IMR-90 (cell line): Measurements from ENCODE around the gene ERBB4. TPM values are rescaled to one million over a fixed set of nuclear protein-coding genes. Genes with fewer than 3 reads are reported as not detected.

Source experiments
- ATAC-seq: fragments of 200-7000 bp; cut with Tn5 transposase; 2 replicates; pipeline ENCODE4 v1.9.1; 2020; ENCODE audit warnings: low read depth, mild to moderate bottlenecking, moderate library complexity
- BruUV-seq: library from RNA; stranded (reverse); fragments of 400-500 nt; replicated peaks from 2 replicates; lab custom pipeline; 2021; lab: Mats Ljungman, UMichigan
- CTCF ChIA-PET: fragments of 300-600 bp; formaldehyde crosslinking; extraction: SDS; loops from one replicate; lab custom pipeline; 2021; ENCODE audit warnings: antibody characterized with exemption; lab: Yijun Ruan, JAX
- POLR2A ChIA-PET: fragments of 300-600 bp; sonication (Branson Sonifier 250); formaldehyde crosslinking; loops from one replicate; lab custom pipeline; 2022; ENCODE audit warnings: antibody characterized with exemption; ENCODE audit not compliant: unreplicated experiment; lab: Charles Lee
- DNase-seq: peaks from one replicate; pipeline ENCODE4 v3.0.0; 2013
- H2AFZ ChIP-seq: replicated peaks from 2 replicates; pipeline ENCODE3; 2013; ENCODE audit warnings: low read length, mild to moderate bottlenecking; ENCODE audit not compliant: poor library complexity
- H2AK5ac ChIP-seq: 2 replicates; pipeline ENCODE4 v1.6.1; 2013; ENCODE audit warnings: low read depth, low read length, inconsistent platforms
- H2AK9ac ChIP-seq: replicated peaks from 2 replicates; pipeline ENCODE3; 2013; ENCODE audit warnings: mild to moderate bottlenecking, low read depth, low read length, moderate library complexity; ENCODE audit not compliant: poor library complexity
- H2BK120ac ChIP-seq: 2 replicates; pipeline ENCODE4 v1.6.1; 2013; ENCODE audit warnings: low read depth, low read length, inconsistent platforms
- H2BK15ac ChIP-seq: 3 replicates; pipeline ENCODE4 v1.6.1; 2013; ENCODE audit warnings: low read depth, low read length, inconsistent platforms
- H2BK20ac ChIP-seq: 2 replicates; pipeline ENCODE4 v1.6.1; 2013; ENCODE audit warnings: low read depth, mild to moderate bottlenecking, inconsistent platforms, low read length, moderate library complexity
- H2BK5ac ChIP-seq: 2 replicates; pipeline ENCODE4 v1.6.1; 2013; ENCODE audit warnings: mild to moderate bottlenecking, low read depth, low read length, inconsistent platforms; ENCODE audit not compliant: poor library complexity, severe bottlenecking
- H3K14ac ChIP-seq: replicated peaks from 2 replicates; pipeline ENCODE4 v1.6.1; 2013; ENCODE audit warnings: low read depth, low read length, inconsistent platforms
- H3K18ac ChIP-seq: 2 replicates; pipeline ENCODE4 v1.6.1; 2013; ENCODE audit warnings: low read depth, low read length, control low read depth
- H3K23ac ChIP-seq: 2 replicates; pipeline ENCODE4 v1.6.1; 2013; ENCODE audit warnings: low read depth, low read length, inconsistent platforms
- H3K27ac ChIP-seq: 2 replicates; pipeline ENCODE4 v1.5.1; 2013; ENCODE audit warnings: mild to moderate bottlenecking, control low read depth, low read length; ENCODE audit not compliant: insufficient read depth
- H3K27me3 ChIP-seq: 2 replicates; pipeline ENCODE4 v1.6.1; 2013; ENCODE audit warnings: low read length; ENCODE audit not compliant: control insufficient read depth, insufficient read depth
- H3K36me3 ChIP-seq: 2 replicates; pipeline ENCODE4 v1.6.1; 2013; ENCODE audit warnings: low read length, mixed read lengths; ENCODE audit not compliant: control insufficient read depth, insufficient read depth
- H3K4ac ChIP-seq: 2 replicates; pipeline ENCODE4 v1.6.1; 2013; ENCODE audit warnings: low read depth, low read length, inconsistent platforms
- H3K4me1 ChIP-seq: 2 replicates; pipeline ENCODE4 v1.6.1; 2013; ENCODE audit warnings: low read length, mixed read lengths; ENCODE audit not compliant: control insufficient read depth, insufficient read depth
- H3K4me2 ChIP-seq: 2 replicates; pipeline ENCODE4 v1.6.1; 2013; ENCODE audit warnings: low read depth, mild to moderate bottlenecking, control low read depth, low read length, moderate library complexity
- H3K4me3 ChIP-seq: 2 replicates; pipeline ENCODE4 v1.5.1; 2013; ENCODE audit warnings: low read depth, mild to moderate bottlenecking, control low read depth, low read length, moderate library complexity; ENCODE audit not compliant: insufficient read depth
- H3K56ac ChIP-seq: 2 replicates; pipeline ENCODE4 v1.6.1; 2013; ENCODE audit warnings: low read length, inconsistent platforms; ENCODE audit not compliant: insufficient read depth; ENCODE audit errors: extremely low read depth
- H3K79me1 ChIP-seq, 2 experiments: 2 replicates each; pipeline ENCODE4 v1.6.1; 2013; ENCODE audit warnings: low read length in 2 of 2, inconsistent platforms in 1 of 2, low read depth in 1 of 2
- H3K9ac ChIP-seq: 2 replicates; pipeline ENCODE4 v1.6.1; 2013; ENCODE audit warnings: low read depth, low read length, control low read depth
- H3K9me1 ChIP-seq: 2 replicates; pipeline ENCODE4 v1.6.1; 2013; ENCODE audit warnings: low read length, inconsistent platforms; ENCODE audit not compliant: insufficient read depth
- H3K9me3 ChIP-seq: 2 replicates; pipeline ENCODE4 v1.6.1; 2013; ENCODE audit warnings: low read length; ENCODE audit not compliant: control insufficient read depth, insufficient read depth
- H4K20me1 ChIP-seq: 2 replicates; pipeline ENCODE4 v1.6.1; 2013; ENCODE audit warnings: low read length, inconsistent platforms; ENCODE audit not compliant: insufficient read depth
- H4K5ac ChIP-seq: 2 replicates; pipeline ENCODE4 v1.6.1; 2013; ENCODE audit warnings: mild to moderate bottlenecking, low read depth, low read length, control low read depth
- H4K8ac ChIP-seq, 2 experiments: 2 replicates each; pipeline ENCODE4 v1.6.1; 2013; ENCODE audit warnings: low read depth in 2 of 2, low read length in 2 of 2, control low read depth in 1 of 2, inconsistent platforms in 1 of 2
- H4K91ac ChIP-seq: 2 replicates; pipeline ENCODE4 v1.6.1; 2013; ENCODE audit warnings: low read depth, low read length, inconsistent platforms; ENCODE audit not compliant: insufficient read depth
- BHLHE40 ChIP-seq: fragments of 150-350 bp; IDR thresholded peaks from 2 replicates; pipeline ENCODE4 v1.6.1; 2016; ENCODE audit warnings: mild to moderate bottlenecking, low read depth, low read length
- CHD1 ChIP-seq: IDR thresholded peaks from 2 replicates; pipeline ENCODE4 v1.6.1; 2012; ENCODE audit warnings: low read depth, low read length, improper control_type of control experiment
- MAFK ChIP-seq: IDR thresholded peaks from 2 replicates; pipeline ENCODE4 v1.6.1; 2012; ENCODE audit warnings: low read depth, low read length, improper control_type of control experiment
- MXI1 ChIP-seq: IDR thresholded peaks from 2 replicates; pipeline ENCODE4 v1.6.1; 2012; ENCODE audit warnings: low read depth, mild to moderate bottlenecking, low read length, moderate library complexity, borderline replicate concordance
- RCOR1 ChIP-seq: IDR thresholded peaks from 2 replicates; pipeline ENCODE4 v1.6.1; 2012; ENCODE audit warnings: mild to moderate bottlenecking, low read length, improper control_type of control experiment; ENCODE audit not compliant: insufficient replicate concordance
- RFX5 ChIP-seq: IDR thresholded peaks from 2 replicates; pipeline ENCODE4 v1.8.0; 2012; ENCODE audit warnings: low read depth, mild to moderate bottlenecking, low read length, moderate library complexity
- SMC3 ChIP-seq: fragments of 150-350 bp; IDR thresholded peaks from 2 replicates; pipeline ENCODE4 v1.6.1; 2016; ENCODE audit warnings: low read depth, mild to moderate bottlenecking, antibody characterized with exemption, low read length, moderate library complexity
- WGBS, 2 experiments: methylation state at CpG; one replicate each; pipeline versions ENCODE4 v1.1.5 to v1.1.7; 2013; ENCODE audit warnings: missing lambda C conversion rate in 2 of 2; ENCODE audit not compliant: insufficient read length in 1 of 2; ENCODE audit errors: extremely low coverage in 2 of 2; 5-methylcytosine and 5-hydroxymethylcytosine counted together
- dilution Hi-C: fragments of 300-500 bp; cut with HindIII; formaldehyde crosslinking; loops from one replicate; pipeline ENCODE4 v1.14.3; 2018; ENCODE audit warnings: low sequenced_read_pairs; ENCODE audit not compliant: unreplicated experiment
- in situ Hi-C: fragments of 300-500 bp; cut with MboI; formaldehyde crosslinking; loops from 3 replicates; pipeline ENCODE4 v1.14.3; 2019; ENCODE audit warnings: low sequenced_read_pairs, inconsistent platforms, mixed read lengths
- intact Hi-C: fragments of 100-400 bp; cut with micrococcal nuclease; formaldehyde crosslinking; loops from 2 replicates; pipeline ENCODE4 v1.10.0; 2022
- polyA plus RNA-seq, 3 experiments: library from polyadenylated mRNA; depleted of rRNA; stranded (reverse); fragments of >200 nt; gene quantifications; 2 replicates each; pipeline ENCODE4 v1.2.3, GENCODE V29; 2012; ENCODE audit warnings: low replicate concordance in 1 of 3
- total RNA-seq: library from RNA; depleted of rRNA; stranded (reverse); fragments of >200 nt; gene quantifications from 2 replicates; pipeline ENCODE4 v1.2.3, GENCODE V29; 2012

ERBB4 gene
- total and polyA plus RNA-seq, 2 of the 4 experiments (the other 2 are of a cell fraction): not detected

GRCh38 chr2:212213191-212213590 is 325.4 kb downstream of the ERBB4 start:
- Histone ChIP-seq H4K5ac (no peak overlapping the region), H3K27ac (no peak overlapping the region), H4K91ac (no peak overlapping the region), H2BK20ac (no peak overlapping the region), H3K4ac (no peak overlapping the region), H3K9me1 (no peaks in the 10 kb centered on the region), H4K8ac (no peak overlapping the region), H2BK5ac (no peak overlapping the region), H2AK5ac (no peak overlapping the region), H3K36me3 (no peaks in the 10 kb centered on the region), H3K9me3 (no peaks in the 10 kb centered on the region), H3K4me3 (no peak overlapping the region), H2BK15ac (no peak overlapping the region), H4K20me1 (no peaks in the 10 kb centered on the region), H3K56ac (no peak overlapping the region), H3K9ac (no peak overlapping the region), H2AFZ (no peak overlapping the region), H3K27me3 (no peaks in the 10 kb centered on the region), H3K4me1 (no peaks in the 10 kb centered on the region), H3K18ac (no peak overlapping the region), H3K79me1 (no peaks in the 10 kb centered on the region), H3K23ac (no peak overlapping the region), H3K14ac (no peak overlapping the region), H3K4me2 (no peak overlapping the region), H2AK9ac (no peak overlapping the region), H2BK120ac (no peak overlapping the region)
- ATAC-seq (no peak), DNase-seq (no peak)
- ChIA-PET POLR2A (no interaction called here), CTCF (no interaction called here)
- intact Hi-C loops (loop anchor here (5.0 kb wide), 1 partner anchor 1531 kb away; no protein-coding TSS in a partner anchor), dilution Hi-C loops (no loop called here), in situ Hi-C loops (no loop called here)
- TF ChIP-seq CHD1: no peak
- no peak for TF ChIP-seq RCOR1
- no peak for TF ChIP-seq SMC3
- TF ChIP-seq RFX5: no peak
- no peak for TF ChIP-seq BHLHE40
- no peak for TF ChIP-seq MAFK
- TF ChIP-seq MXI1: no peak
- no CpG with 5 or more reads among the region's 1 CpG for WGBS, 2 experiments
- BruUV-seq: no TSS peak
